Keratinocyte (primary cell): ENCODE results near the gene CACUL1.

Experiments used
- CTCF ChIP-seq, 3 experiments: IDR thresholded peaks in 1 of 3; conservative IDR thresholded peaks in 1 of 3; optimal IDR thresholded peaks in 1 of 3; 2 replicates in 2 of 3; 3 replicates in 1 of 3; pipeline versions ENCODE3 to v1.5.1; 2011; ENCODE audit warnings: low read length in 3 of 3, mild to moderate bottlenecking in 3 of 3, moderate library complexity in 2 of 3, control low read depth in 1 of 3, inconsistent platforms in 1 of 3; ENCODE audit not compliant: insufficient read depth in 2 of 3; ENCODE audit errors: extremely low read depth in 1 of 3
- EZH2 ChIP-seq: IDR thresholded peaks from one replicate; pipeline ENCODE4 v1.6.1; 2012; ENCODE audit warnings: inconsistent platforms, mild to moderate bottlenecking, low read length, moderate library complexity

GRCh38 chr10:118635674-118636402 lies 118.9 kb downstream of the CACUL1 start:
- TF ChIP-seq EZH2 (no peak), CTCF (optimal IDR thresholded peaks at IDR 0.05 in 1 of 3, IDR thresholded peaks at IDR 0.05 in 1 of 3, conservative IDR thresholded peaks at IDR 0.05 in 1 of 3; ENCODE audit: extremely low read depth in 1 of 3, insufficient read depth in 2 of 3, low read length in 3 of 3) (no peak)
